SU-DHL-6 (cell line): ENCODE data around the gene GORASP1.

ENCODE experiments used
- H2AFZ ChIP-seq: fragments of 200-600 bp; sonication (generic); 2 replicates; pipeline ENCODE4 v1.6.1; 2014; ENCODE audit warnings: low read depth, mild to moderate bottlenecking, moderate library complexity, mixed read lengths, antibody characterized with exemption, low read length; ENCODE audit not compliant: severe bottlenecking
- H3F3A ChIP-seq: fragments of 200-600 bp; shearing (Covaris generic); 2 replicates; pipeline ENCODE4 v1.6.0; 2016; ENCODE audit warnings: antibody characterized with exemption, mild to moderate bottlenecking; ENCODE audit not compliant: insufficient read depth
- H3K27ac ChIP-seq: fragments of 200-600 bp; sonication (generic); 2 replicates; pipeline ENCODE4 v1.5.1; 2016; ENCODE audit warnings: low read depth, mild to moderate bottlenecking, low read length, moderate library complexity, mixed read lengths
- H3K27me3 ChIP-seq: fragments of 200-600 bp; sonication (generic), shearing (Covaris generic); 2 replicates; pipeline ENCODE4 v1.6.0; 2014; ENCODE audit warnings: mild to moderate bottlenecking, low read length
- H3K36me3 ChIP-seq: fragments of 200-600 bp; sonication (generic); 2 replicates; pipeline ENCODE4 v1.6.1; 2014; ENCODE audit warnings: mild to moderate bottlenecking, low read length, mixed read lengths
- H3K4me2 ChIP-seq: fragments of 300-600, 200-600 bp; shearing (Covaris generic), sonication (generic); 2 replicates; pipeline ENCODE4 v1.6.0; 2014; ENCODE audit warnings: low read length, low read depth, mild to moderate bottlenecking; ENCODE audit not compliant: poor library complexity, severe bottlenecking
- H3K4me3 ChIP-seq: fragments of 200-600 bp; sonication (generic); 2 replicates; pipeline ENCODE4 v1.5.1; 2014; ENCODE audit warnings: antibody characterized with exemption, low read length, mild to moderate bottlenecking, mixed read lengths; ENCODE audit not compliant: insufficient read depth, poor library complexity, severe bottlenecking
- H3K79me2 ChIP-seq: fragments of 200-600 bp; sonication (generic); 2 replicates; pipeline ENCODE4 v1.6.1; 2014; ENCODE audit warnings: mild to moderate bottlenecking, low read length, moderate library complexity; ENCODE audit not compliant: insufficient read depth
- H3K9ac ChIP-seq: fragments of 200-600 bp; sonication (generic); 2 replicates; pipeline ENCODE4 v1.7.0; 2014; ENCODE audit warnings: mild to moderate bottlenecking, low read length
- H3K9me2 ChIP-seq: fragments of 200-600 bp; sonication (generic); replicated peaks from 2 replicates; pipeline ENCODE4 v1.6.1; 2014; ENCODE audit warnings: low read length; ENCODE audit not compliant: insufficient read depth
- H3K9me3 ChIP-seq: fragments of 200-600 bp; sonication (generic); 2 replicates; pipeline ENCODE4 v1.6.1; 2014; ENCODE audit warnings: low read length, mixed read lengths; ENCODE audit not compliant: insufficient read depth
- H4K20me1 ChIP-seq: fragments of 200-600 bp; sonication (generic); 2 replicates; pipeline ENCODE4 v1.6.1; 2014; ENCODE audit warnings: low read depth, mild to moderate bottlenecking, antibody characterized with exemption, low read length, moderate library complexity, mixed read lengths
- EZH2phosphoT487 ChIP-seq: fragments of 200-600 bp; sonication (generic), shearing (Covaris generic); conservative IDR thresholded peaks from 2 replicates; pipeline ENCODE4 v1.6.1; 2018; ENCODE audit warnings: mild to moderate bottlenecking, antibody characterized with exemption, low read length, moderate library complexity, mixed read lengths
- TF ChIP-seq, protein P1 (sequence below): fragments of 200-600 bp; sonication (generic); IDR thresholded peaks from one replicate; pipeline ENCODE4 v1.5.1; 2017; ENCODE audit warnings: antibody characterized with exemption, mild to moderate bottlenecking, low read length, moderate library complexity; ENCODE audit not compliant: insufficient read depth, poor library complexity, severe bottlenecking

Gene GORASP1

GRCh38 chr3:39050029-39050428, 57.4 kb downstream of the GORASP1 start:
- Histone ChIP-seq H3K36me3 (no peaks in the 10 kb centered on the region), H2AFZ (peak overlapping the region; percentile 35), H3K9me3 (no peaks in the 10 kb centered on the region), H3K27ac (no peak overlapping the region), H4K20me1 (no peaks in the 10 kb centered on the region), H3K27me3 (no peaks in the 10 kb centered on the region), H3K9me2 (no peaks in the 10 kb centered on the region), H3K79me2 (no peaks in the 10 kb centered on the region), H3F3A (no peaks in the 10 kb centered on the region), H3K4me3 (no peak overlapping the region), H3K9ac (no peak overlapping the region), H3K4me2 (no peak overlapping the region)
- TF ChIP-seq EZH2phosphoT487 = no peak
- TF ChIP-seq, protein P1, sequence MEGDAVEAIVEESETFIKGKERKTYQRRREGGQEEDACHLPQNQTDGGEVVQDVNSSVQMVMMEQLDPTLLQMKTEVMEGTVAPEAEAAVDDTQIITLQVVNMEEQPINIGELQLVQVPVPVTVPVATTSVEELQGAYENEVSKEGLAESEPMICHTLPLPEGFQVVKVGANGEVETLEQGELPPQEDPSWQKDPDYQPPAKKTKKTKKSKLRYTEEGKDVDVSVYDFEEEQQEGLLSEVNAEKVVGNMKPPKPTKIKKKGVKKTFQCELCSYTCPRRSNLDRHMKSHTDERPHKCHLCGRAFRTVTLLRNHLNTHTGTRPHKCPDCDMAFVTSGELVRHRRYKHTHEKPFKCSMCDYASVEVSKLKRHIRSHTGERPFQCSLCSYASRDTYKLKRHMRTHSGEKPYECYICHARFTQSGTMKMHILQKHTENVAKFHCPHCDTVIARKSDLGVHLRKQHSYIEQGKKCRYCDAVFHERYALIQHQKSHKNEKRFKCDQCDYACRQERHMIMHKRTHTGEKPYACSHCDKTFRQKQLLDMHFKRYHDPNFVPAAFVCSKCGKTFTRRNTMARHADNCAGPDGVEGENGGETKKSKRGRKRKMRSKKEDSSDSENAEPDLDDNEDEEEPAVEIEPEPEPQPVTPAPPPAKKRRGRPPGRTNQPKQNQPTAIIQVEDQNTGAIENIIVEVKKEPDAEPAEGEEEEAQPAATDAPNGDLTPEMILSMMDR = no peak
